Liver (tissue), 9 donors: ENCODE measurements around the gene BSN. TPM values are rescaled to one million over a fixed set of nuclear protein-coding genes. Genes with fewer than 3 reads are reported as not detected.

Experiments used
- DNase-seq: peaks from one replicate; pipeline ENCODE4 v3.0.0-alpha.2; 2017; ENCODE audit warnings: low spot score
- H3K27ac ChIP-seq, 2 donors: one replicate each; pipeline ENCODE4 v1.7.0; 2013; ENCODE audit warnings: inconsistent platforms in 2 of 2, low read length in 2 of 2, control low read depth in 1 of 2, low read depth in 1 of 2, mild to moderate bottlenecking in 1 of 2
- H3K27me3 ChIP-seq, 4 donors: one replicate each; pipeline versions ENCODE4 v1.6.1 to v1.7.0; 2013; ENCODE audit warnings: low read length in 3 of 4, inconsistent platforms in 1 of 4, mild to moderate bottlenecking in 1 of 4, moderate library complexity in 1 of 4; ENCODE audit not compliant: control insufficient read depth in 4 of 4, insufficient read depth in 4 of 4
- H3K36me3 ChIP-seq, 4 donors: one replicate each; pipeline versions ENCODE4 v1.6.1 to v1.7.0; 2013; ENCODE audit warnings: low read length in 3 of 4, mild to moderate bottlenecking in 3 of 4, low read depth in 1 of 4, moderate library complexity in 1 of 4; ENCODE audit not compliant: control insufficient read depth in 4 of 4, insufficient read depth in 3 of 4
- H3K4me1 ChIP-seq, 4 donors: one replicate each; pipeline versions ENCODE4 v1.6.1 to v1.7.0; 2013; ENCODE audit warnings: low read length in 3 of 4, mild to moderate bottlenecking in 3 of 4, moderate library complexity in 1 of 4; ENCODE audit not compliant: control insufficient read depth in 4 of 4, insufficient read depth in 4 of 4
- H3K4me3 ChIP-seq, 3 donors: one replicate each; pipeline versions ENCODE4 v1.6.1 to v1.7.0; 2013; ENCODE audit warnings: low read length in 3 of 3, control low read depth in 1 of 3, low read depth in 1 of 3, mild to moderate bottlenecking in 1 of 3
- H3K9ac ChIP-seq, 2 donors: one replicate each; pipeline ENCODE4 v1.7.0; 2013; ENCODE audit warnings: low read length in 2 of 2, mild to moderate bottlenecking in 2 of 2, moderate library complexity in 2 of 2, control low read depth in 1 of 2, low read depth in 1 of 2
- H3K9me3 ChIP-seq, 4 donors: one replicate each; pipeline versions ENCODE4 v1.6.1 to v1.7.0; 2013; ENCODE audit warnings: low read length in 3 of 4; ENCODE audit not compliant: control insufficient read depth in 4 of 4
- CTCF ChIP-seq: fragments of 150-350 bp; IDR thresholded peaks from 2 replicates; pipeline ENCODE4 v1.5.1; 2017; ENCODE audit warnings: improper control_type of control experiment, low read depth, low read length; ENCODE audit not compliant: missing input control
- EGR1 ChIP-seq, 2 donors: IDR thresholded peaks; 2 replicates each; pipeline ENCODE4 v1.6.1; 2016 to 2018; ENCODE audit warnings: antibody characterized with exemption in 2 of 2, low read depth in 2 of 2
- FOXA1 ChIP-seq: IDR thresholded peaks from 2 replicates; pipeline ENCODE4 v1.6.1; 2016; ENCODE audit warnings: antibody characterized with exemption
- FOXA2 ChIP-seq: IDR thresholded peaks from 2 replicates; pipeline ENCODE4 v1.6.1; 2016; ENCODE audit warnings: antibody characterized with exemption
- GABPA ChIP-seq, 2 donors: IDR thresholded peaks in 1 of 2; conservative IDR thresholded peaks in 1 of 2; 2 replicates each; pipeline ENCODE4 v1.6.1; 2016; ENCODE audit warnings: antibody characterized with exemption in 2 of 2, mild to moderate bottlenecking in 1 of 2, moderate library complexity in 1 of 2
- HNF4A ChIP-seq, 2 donors: conservative IDR thresholded peaks; 2 replicates each; pipeline ENCODE4 v1.6.1; 2016; ENCODE audit warnings: antibody characterized with exemption in 2 of 2, mild to moderate bottlenecking in 2 of 2
- HNF4G ChIP-seq: IDR thresholded peaks from 2 replicates; pipeline ENCODE4 v1.6.1; 2016; ENCODE audit warnings: antibody characterized with exemption
- JUND ChIP-seq, 2 donors: IDR thresholded peaks; 2 replicates each; pipeline ENCODE4 v1.6.1; 2016; ENCODE audit warnings: antibody characterized with exemption in 2 of 2
- NR2F2 ChIP-seq: IDR thresholded peaks from 2 replicates; pipeline ENCODE4 v1.6.1; 2016; ENCODE audit warnings: antibody characterized with exemption
- RAD21 ChIP-seq, 2 donors: IDR thresholded peaks; 2 replicates each; pipeline ENCODE4 v1.6.1; 2016; ENCODE audit warnings: antibody characterized with exemption in 2 of 2, mild to moderate bottlenecking in 2 of 2
- REST ChIP-seq: IDR thresholded peaks from 2 replicates; pipeline ENCODE4 v1.6.1; 2016; ENCODE audit warnings: antibody characterized with exemption, mild to moderate bottlenecking
- RXRA ChIP-seq, 2 donors: IDR thresholded peaks; 2 replicates each; pipeline ENCODE4 v1.6.1; 2017 to 2018; ENCODE audit warnings: antibody characterized with exemption in 2 of 2, mild to moderate bottlenecking in 1 of 2
- TAF1 ChIP-seq: conservative IDR thresholded peaks from 2 replicates; pipeline ENCODE4 v1.6.1; 2016; ENCODE audit warnings: antibody characterized with exemption, mild to moderate bottlenecking
- YY1 ChIP-seq: IDR thresholded peaks from 2 replicates; pipeline ENCODE4 v1.6.1; 2016; ENCODE audit warnings: antibody characterized with exemption, mild to moderate bottlenecking
- whole genome bisulfite sequencing: extraction: QIAGEN DNeasy Blood & Tissue Kit; methylation state at CpG from one replicate; pipeline ENCODE4 v1.1.7; 2013; 5-methylcytosine and 5-hydroxymethylcytosine counted together
- polyA plus RNA-seq, 2 donors: library from polyadenylated mRNA; stranded (reverse) in 1 of 2; unstranded in 1 of 2; fragments of 200-250 nt in 1 of 2; fragments of >200 nt in 1 of 2; fragmentation: Nextera tagmentation in 1 of 2; extraction: Ambion mirVana in 1 of 2; gene quantifications; one replicate each; pipeline versions ENCODE4 v1.2.1 to v1.2.3, GENCODE V29; 2013 to 2015
- total RNA-seq, 2 donors: library from RNA; depleted of rRNA; stranded (reverse); fragments of >200 nt; gene quantifications; one replicate each; pipeline ENCODE4 v1.2.3, GENCODE V29; 2014
- TF ChIP-seq, protein P1 (sequence below): IDR thresholded peaks from 2 replicates; pipeline ENCODE4 v1.6.1; 2016; ENCODE audit warnings: antibody characterized with exemption
- TF ChIP-seq, protein P2 (sequence below): IDR thresholded peaks from 2 replicates; pipeline ENCODE4 v1.6.1; 2016; ENCODE audit warnings: antibody characterized with exemption
- TF ChIP-seq, protein P3 (sequence below): IDR thresholded peaks from 2 replicates; pipeline ENCODE4 v1.6.1; 2016; ENCODE audit warnings: antibody characterized with exemption
- donor health status: healthy.
- donor health status: healthy.
- donor health status: healthy.
- donor health status: healthy.
- donor health status: healthy.

The BSN gene
- total and polyA plus RNA-seq, 4 donors, result 0.32 to 0.67 (median 0.40) TPM

- WGBS, result 95% methylated on average over 1 of the region's 1 CpG
- no peak overlapping the region for H3K27ac ChIP-seq
- peaks cover 3 to 25% (median 14%) of the 10 kb centered on the region in 4 donors for H3K4me1 ChIP-seq
- no peaks in the 10 kb centered on the region for H3K27me3 ChIP-seq
- H3K4me3 ChIP-seq, result no peak overlapping the region
- H3K36me3 ChIP-seq, result no peaks in the 10 kb centered on the region
- no peak for TF ChIP-seq HNF4A (conservative IDR thresholded peaks at IDR 0.05)
- no peak for TF ChIP-seq FOXA1
- no peak for TF ChIP-seq JUND (IDR thresholded peaks at IDR 0.05)
- no peak for TF ChIP-seq EGR1 (IDR thresholded peaks at IDR 0.05; ENCODE audit: low read depth in 2 of 2)
- no peak for TF ChIP-seq FOXA2
- TF ChIP-seq, protein P1, sequence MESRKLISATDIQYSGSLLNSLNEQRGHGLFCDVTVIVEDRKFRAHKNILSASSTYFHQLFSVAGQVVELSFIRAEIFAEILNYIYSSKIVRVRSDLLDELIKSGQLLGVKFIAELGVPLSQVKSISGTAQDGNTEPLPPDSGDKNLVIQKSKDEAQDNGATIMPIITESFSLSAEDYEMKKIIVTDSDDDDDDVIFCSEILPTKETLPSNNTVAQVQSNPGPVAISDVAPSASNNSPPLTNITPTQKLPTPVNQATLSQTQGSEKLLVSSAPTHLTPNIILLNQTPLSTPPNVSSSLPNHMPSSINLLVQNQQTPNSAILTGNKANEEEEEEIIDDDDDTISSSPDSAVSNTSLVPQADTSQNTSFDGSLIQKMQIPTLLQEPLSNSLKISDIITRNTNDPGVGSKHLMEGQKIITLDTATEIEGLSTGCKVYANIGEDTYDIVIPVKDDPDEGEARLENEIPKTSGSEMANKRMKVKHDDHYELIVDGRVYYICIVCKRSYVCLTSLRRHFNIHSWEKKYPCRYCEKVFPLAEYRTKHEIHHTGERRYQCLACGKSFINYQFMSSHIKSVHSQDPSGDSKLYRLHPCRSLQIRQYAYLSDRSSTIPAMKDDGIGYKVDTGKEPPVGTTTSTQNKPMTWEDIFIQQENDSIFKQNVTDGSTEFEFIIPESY, result no peak
- TF ChIP-seq GABPA (IDR thresholded peaks at IDR 0.05 in 1 of 2, conservative IDR thresholded peaks at IDR 0.05 in 1 of 2), result no peak
- TF ChIP-seq, protein P2, sequence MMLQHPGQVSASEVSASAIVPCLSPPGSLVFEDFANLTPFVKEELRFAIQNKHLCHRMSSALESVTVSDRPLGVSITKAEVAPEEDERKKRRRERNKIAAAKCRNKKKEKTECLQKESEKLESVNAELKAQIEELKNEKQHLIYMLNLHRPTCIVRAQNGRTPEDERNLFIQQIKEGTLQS, result no peak
- TF ChIP-seq CTCF, result no peak
- no peak for TF ChIP-seq RAD21 (IDR thresholded peaks at IDR 0.05)
- TF ChIP-seq HNF4G, result no peak
- TF ChIP-seq RXRA (IDR thresholded peaks at IDR 0.05), result no peak
- no peak for TF ChIP-seq REST
- TF ChIP-seq NR2F2, result no peak
- TF ChIP-seq TAF1, result no peak
- no peak for DNase-seq
- no peak overlapping the region for H3K9ac ChIP-seq
- H3K9me3 ChIP-seq, result no peaks in the 10 kb centered on the region
Measured at GRCh38 chr3:49649576-49649975, 95.3 kb downstream of the BSN start.

DNA sequence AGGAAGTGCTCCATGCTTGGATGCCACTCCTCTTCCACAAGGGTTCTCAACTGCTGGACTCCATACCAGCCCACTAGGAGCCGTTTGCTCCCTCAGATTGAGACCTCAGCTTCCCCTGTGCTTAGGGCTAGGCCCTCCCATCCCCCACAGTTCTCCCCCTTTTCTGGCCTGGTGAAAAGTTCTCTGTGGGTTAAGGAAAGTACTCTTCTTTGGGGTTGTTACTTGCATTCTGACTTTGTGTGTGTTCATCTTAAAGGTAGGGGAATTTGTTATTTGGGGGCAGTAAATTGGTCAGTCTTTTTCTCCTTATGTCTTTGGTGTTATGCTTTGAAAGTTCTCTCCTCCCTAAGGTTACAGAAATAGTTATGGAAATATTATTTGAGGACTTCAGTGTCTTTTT is 95.9 kb downstream of the BSN start:
- no peaks in the 10 kb centered on the region for H3K27me3 ChIP-seq
- H3K36me3 ChIP-seq, result no peaks in the 10 kb centered on the region
- H3K4me1 ChIP-seq, result peaks cover 3 to 23% (median 13%) of the 10 kb centered on the region in 4 donors
- no peak overlapping the region for H3K27ac ChIP-seq
- no peaks in the 10 kb centered on the region for H3K9me3 ChIP-seq
- no peak overlapping the region for H3K9ac ChIP-seq
- DNase-seq, result no peak
- WGBS, result 78% methylated on average over 1 of the region's 1 CpG
- no peak overlapping the region for H3K4me3 ChIP-seq
- TF ChIP-seq RAD21 (IDR thresholded peaks at IDR 0.05) (no peak), FOXA2 (no peak), HNF4A (conservative IDR thresholded peaks at IDR 0.05) (no peak), HNF4G (no peak), JUND (IDR thresholded peaks at IDR 0.05) (no peak), REST (no peak), NR2F2 (no peak), FOXA1 (no peak), EGR1 (IDR thresholded peaks at IDR 0.05; ENCODE audit: low read depth in 2 of 2) (no peak), YY1 (no peak)
- TF ChIP-seq, protein P1, result no peak
- TF ChIP-seq, protein P3, sequence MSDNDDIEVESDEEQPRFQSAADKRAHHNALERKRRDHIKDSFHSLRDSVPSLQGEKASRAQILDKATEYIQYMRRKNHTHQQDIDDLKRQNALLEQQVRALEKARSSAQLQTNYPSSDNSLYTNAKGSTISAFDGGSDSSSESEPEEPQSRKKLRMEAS, result no peak
